Activated T-cell treated with anti-CD3 and anti-CD28 coated beads, Interleukin-2, amount 50 U/mL, for 1 hour (primary cell): ENCODE data around the gene NAA10.

Experiments used
- DNase-seq: peaks from one replicate; pipeline ENCODE4 v3.0.0-alpha.2; 2020

Gene NAA10

DNA sequence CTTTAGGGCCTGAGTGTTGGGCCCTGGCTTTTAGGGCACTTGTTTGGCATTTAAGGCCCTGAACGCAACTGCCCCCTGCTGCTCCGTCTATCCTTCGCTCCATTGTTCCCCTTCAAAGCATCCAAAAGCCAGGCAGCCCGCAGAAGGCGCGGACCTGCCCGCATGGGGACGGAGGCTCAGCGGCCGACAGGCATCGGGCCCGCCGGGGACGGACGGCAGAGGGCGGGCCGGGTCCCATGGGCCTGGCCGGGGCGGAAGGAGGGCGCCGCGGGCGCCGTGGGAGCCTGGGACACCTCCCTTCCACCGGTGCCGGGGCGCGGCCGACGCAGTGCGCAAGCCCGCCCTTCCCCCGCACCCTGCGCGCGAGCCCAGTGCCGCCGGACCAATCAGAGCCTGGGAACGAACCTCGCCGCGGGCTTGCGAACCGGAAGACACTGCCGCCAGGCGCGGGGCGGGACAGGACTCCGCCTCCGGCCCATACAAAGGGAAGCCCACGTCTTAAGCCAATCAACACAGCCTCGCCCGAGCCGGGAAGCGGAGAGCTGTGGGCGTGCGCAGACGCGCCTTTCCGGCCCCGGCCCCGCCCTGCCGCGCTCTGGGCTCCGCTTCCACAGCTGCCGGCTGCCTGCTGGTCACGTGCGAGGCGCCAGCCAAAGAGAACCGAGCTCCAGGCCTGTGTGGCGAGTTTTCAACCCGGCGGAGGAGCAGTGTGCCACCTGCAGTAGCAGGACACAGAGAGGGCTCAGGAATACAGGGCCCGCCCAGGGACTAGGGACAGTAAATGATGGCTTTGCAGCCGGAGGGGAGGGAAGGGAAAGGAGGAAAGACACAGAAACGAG lies 6.7 kb downstream of the NAA10 start:
- DNase-seq = peak; percentile 95

- no peak for DNase-seq
Observed at GRCh38 chrX:153927672-153927921, 7.2 kb downstream of the NAA10 start.

GRCh38 chrX:153926858-153927671 lies 7.8 kb downstream of the NAA10 start:
- DNase-seq = peak; percentile 75

- no peak for DNase-seq
Observed at GRCh38 chrX:153926552-153926857, 8.3 kb downstream of the NAA10 start.

DNA sequence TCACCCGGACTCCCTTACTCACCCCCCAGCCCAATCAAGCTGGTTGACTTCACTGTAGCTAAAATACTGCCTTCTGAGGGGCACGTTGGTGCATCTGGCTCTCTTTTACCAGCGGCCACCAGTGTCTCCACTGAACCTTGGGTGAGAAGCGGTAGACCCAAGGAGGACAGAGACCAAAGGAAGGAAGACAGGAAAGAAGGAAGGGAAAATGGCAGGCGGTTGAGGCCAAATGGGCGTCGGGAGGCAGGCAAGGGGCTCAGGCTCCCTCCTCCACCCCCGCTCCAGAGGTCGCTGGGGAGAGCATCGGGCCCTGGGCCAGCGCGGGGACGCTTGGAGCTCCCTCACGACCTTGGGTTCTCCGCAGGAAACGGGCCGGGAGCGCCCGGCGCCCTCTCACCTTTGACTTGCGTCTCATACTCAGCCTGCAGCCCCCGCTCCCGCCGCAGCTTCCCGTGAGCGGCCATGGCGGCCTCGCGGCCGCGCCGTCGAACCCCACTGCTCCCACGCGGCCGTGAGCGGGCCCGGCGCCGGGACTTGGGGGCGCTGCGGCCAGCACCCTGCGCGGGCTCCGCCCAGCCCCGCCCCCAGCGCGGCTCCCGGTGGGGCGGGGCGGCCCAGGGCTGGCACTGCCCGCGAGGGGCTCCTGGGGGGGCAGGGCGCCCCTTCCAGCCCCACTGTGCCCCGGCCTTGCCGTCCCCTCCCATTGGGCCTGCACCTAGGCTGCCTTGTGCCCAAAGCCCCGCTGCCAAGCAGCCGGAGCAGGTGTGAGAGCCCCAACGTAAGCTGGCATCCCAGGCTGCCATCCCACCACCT lies 8.9 kb downstream of the NAA10 start, which contains the start of gene ARHGAP4:
TSS of gene ARHGAP4 (minus strand) at position 526 of the 813 bp plus-strand sequence. CDS start at position 464, 62 bp downstream.
- DNase-seq = peak; percentile 62

DNA sequence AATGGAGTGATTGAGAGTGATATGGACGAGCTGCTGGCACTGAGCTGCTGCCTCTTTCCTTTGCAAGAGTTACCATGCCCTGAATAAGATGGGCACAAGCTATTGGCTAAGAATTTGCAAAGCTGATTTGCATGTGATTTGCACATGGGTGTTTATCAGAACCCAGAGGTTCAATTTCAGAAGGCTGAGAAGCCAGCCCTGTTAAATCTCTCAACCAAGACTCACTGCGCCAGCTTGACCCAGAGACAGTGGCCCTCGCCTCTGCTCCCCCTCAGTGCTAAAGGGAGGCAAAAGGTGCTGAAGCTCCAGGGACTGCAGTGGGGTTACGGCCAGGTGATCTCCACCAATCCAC lies 9.5 kb downstream of the NAA10 start:
- DNase-seq = no peak

DNA sequence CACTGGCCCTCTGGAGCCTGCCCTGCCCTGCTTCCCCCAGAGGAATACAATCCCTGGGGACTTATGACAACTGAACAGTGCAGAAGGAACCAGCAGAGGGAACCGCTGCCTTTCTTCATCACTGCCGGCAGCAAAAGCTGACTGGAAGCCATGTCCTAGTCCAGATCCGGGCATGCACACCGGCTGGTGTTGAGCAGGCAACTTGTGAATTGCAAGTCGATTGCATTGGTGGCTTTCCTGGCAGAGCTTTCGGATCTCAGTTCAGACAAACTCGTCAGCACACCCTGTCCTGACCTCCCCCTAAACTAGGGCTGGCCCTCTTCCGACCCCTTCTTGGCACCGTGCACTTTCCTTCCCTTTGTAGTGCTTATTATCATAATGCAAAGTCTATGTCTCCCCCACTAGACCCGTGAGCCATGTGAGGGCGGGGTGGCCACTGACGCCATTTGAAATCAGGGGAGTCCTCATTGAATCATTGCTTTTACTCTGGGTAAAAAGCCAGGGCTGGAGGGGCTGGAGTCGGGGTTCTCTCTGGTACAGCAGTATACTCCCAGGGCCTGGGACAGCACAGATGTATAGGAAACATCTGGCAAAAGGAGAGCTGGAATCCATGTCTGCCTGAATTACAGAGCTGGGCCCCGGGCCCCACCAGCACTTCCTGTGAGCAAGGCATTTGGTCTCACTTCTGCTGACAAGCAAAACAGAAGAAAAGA lies 10.5 kb downstream of the NAA10 start:
- peak; percentile 55 for DNase-seq

- DNase-seq = no peak
Observed at GRCh38 chrX:153922932-153923857, 11.6 kb downstream of the NAA10 start.

DNA sequence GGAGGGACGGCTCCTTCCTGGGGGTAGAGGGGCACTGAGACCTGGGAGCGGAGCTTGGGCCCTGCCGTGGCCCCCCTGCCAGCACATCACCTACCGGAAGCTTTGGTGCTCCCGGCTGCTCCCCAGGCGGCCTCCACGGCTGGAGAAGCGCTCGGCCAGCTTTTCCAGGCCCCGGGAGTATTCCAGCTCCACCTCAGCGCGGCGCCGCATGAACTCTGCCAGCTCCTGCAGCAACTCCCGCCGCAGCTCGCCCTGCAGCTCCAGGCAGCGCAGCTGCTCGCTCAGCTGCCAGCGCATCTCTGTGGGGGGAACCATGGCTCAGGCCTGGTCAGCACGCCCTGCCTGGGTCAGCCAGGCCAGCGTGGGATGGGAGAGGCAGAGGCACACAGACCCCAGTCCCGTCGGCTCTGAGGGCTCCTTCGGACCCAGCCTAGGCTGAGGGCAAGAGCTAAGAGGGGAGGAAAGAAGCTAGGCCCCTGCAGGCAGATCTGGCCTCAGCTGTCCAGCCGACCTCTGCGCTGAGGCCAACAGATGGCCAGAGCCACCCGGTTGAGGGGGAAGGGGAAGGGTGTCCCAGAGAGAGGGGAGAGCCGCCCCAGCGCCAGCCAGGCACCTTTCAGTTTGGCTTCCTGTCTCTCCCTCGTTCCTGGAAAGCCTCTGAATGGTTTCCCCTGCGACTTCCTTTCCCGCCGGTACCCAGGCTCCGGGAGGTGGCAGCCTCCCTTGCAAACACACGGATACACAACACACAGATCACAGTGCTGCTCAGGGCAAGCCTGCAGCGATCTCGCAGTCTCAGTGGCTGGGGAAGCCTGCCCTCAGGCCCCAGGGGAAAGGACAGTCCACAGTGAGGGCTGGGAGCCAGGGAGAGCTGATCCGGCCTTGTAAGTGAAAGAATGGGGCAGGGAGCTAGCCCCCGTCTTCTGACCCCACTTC lies 13.1 kb downstream of the NAA10 start:
- DNase-seq = no peak

DNA sequence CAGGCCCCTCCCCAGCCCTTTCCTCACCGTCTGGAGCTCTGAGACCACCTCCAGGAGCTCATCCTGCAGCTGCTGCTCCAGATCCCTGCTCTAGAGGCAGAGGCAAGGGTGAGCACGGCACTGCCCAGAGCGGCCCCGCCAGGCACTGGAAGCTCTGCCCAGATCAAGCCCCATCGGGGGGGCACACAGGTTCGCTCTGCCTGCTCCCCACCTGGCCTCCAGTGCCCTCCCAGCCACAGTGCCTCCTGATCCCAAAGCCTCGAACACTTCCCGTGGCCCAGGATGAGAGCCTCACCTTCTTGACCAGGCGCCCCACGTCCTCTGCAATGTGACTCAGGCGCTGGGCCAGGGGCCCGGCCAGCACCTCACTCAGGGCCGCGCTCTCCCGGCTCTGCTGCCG lies 13.8 kb downstream of the NAA10 start:
- DNase-seq = no peak

DNA sequence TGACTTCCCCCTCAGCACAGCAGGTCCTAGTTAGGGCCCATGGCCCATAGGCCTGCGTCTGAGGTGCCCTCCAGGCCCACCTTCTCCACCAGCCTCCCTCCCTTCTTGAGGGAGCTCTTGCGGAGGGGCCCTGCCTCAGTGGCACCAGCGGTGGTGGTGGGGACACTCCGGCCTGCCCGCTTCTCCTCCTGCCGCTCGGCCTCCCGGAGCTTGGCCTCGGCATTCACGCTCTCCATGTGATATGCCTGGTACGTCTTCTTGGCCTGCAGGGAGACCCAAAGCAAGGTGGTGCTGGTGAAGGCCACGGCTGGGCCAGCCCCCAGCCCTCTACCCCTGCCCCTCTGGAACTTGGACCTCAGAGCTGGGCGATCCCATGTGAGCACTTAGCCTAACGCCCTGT lies 14.3 kb downstream of the NAA10 start:
- no peak for DNase-seq

- DNase-seq = no peak
Observed at GRCh38 chrX:153919281-153919680, 15.6 kb downstream of the NAA10 start.

- DNase-seq = no peak
Observed at GRCh38 chrX:153917869-153918268, 17.0 kb downstream of the NAA10 start.

- DNase-seq = no peak
Observed at GRCh38 chrX:153913701-153914100, 21.1 kb downstream of the NAA10 start.

DNA sequence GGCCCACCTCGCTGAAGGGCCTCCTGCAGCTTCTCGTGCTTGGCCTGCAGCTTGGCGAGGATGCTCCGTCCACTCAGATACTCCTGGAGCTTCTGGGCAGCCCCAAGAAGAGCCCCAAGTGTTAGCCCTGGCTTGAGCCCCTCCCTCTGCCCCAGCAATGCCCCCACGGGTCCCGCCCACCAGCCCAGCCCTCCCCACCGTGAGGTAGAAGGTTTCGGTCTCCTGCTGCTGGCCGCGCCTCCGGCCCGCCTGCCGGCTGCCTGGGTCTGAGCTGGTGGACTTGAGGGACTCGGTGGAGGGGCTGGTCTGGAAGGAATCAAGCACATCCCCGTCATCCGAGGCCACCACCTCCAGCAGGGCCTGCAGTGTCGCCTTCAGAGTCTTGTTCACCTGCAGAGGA lies 21.6 kb downstream of the NAA10 start:
- DNase-seq = no peak

DNA sequence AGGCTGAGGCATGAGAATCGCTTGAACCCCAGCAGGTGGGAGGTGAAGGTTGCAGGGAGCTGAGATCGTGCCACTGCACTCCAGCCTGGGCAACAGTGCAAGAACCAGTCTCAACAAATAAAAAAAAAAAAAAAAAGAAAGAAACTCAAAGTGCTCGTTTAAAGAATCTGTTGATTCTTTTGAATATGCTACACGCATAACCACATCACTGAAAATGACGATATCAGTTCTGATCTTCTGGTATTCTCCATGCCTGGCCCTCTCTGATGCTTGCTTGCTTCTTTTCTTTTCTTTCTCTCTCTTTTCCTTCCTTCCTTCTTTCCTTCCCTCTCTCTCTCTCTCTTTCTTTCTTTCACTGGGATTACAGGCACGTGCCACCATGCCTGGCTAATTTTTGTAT lies 23.0 kb downstream of the NAA10 start:
- no peak for DNase-seq

DNA sequence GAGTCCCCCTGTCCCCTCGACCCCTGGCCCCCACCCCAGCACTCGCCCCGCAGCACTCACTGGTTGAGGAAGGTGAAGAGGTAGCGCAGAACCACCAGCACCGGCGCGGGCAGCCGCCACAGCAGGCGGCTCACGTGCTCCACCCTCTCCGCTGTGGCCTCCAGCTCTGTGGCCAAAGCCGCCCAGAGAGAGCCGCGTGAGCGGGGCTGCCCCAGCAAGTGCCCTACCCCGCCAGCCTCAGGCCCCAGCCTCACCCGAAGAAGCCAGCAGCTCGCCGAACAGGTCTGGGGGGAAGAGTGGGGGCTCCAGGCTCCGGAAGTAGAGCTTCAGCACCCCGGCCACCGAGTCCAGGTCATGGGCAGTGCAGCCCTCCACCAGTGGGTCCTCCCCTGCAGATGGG lies 24.4 kb downstream of the NAA10 start:
- no peak for DNase-seq

DNA sequence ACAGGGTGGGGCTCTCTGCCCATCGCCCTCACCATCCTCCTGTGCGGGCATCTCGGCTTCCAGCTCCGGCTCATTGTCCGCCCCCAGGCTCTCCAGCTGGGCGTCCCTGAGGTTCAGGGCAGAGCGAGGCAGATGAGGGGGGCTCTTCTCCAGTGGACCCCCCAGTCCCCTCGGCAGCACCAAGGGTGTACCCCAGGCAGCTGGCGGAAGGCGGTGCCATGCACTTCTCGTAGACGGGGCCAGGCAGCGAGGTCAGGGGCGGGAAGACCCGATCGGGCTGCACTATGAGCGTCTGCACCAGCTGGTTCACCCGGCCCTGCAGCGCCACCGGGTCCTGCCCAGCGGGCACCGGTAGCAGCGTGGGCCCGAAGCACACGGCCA lies 24.9 kb downstream of the NAA10 start:
- no peak for DNase-seq

DNA sequence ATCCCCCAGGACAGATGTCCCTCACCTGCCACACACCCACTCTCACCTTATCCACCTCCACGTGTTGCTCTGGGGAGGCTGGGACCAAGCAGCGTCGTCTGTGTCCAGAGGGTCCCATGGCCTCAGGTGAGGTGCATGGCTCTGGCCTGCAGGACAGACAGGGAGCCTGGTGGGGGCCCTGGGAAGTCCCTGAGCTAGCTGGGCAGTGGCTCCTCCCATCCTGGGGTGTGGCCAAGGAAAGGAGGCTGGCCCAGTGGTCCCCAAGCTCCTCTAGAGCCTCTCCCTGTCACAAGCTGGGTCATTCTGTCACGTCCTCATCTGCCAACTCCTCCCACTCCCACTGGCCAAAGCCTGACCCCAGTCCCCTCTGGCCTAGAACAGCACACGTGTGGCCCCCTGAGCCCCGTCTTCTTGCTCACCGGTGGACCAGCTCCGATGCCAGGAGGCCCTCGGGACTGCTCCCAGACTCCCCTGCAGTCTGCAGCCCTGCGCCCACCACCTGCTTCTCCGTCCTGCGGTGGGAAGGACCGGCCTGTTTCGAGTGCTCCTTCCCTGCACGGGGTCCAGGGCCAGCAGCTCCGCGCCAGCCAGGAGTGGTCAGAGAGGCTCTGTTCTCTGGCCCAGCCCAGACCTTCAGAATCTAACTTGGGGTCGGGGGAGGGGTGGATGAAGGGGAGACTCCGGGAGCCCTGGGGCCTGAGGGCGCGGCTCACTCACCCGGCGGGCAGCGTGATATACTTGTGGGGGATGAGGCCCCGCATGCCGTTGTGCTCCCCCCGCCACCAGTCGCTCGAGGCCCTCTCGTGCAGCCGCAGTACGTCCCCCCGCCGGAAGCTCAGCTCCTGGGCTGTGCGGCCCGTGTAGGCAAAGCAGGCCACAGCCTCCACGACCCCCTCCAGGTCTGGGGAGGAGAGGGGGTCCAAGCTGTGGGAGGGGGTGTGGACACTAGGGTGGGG lies 25.5 kb downstream of the NAA10 start:
- no peak for DNase-seq
